ENCODE results near the gene TMEM163.
"Not testable (repeated sequence)": the region's sequence is repeated elsewhere in the genome, so short reads cannot be mapped to it uniquely, and the experiment has no call there.

Gene TMEM163

DNA sequence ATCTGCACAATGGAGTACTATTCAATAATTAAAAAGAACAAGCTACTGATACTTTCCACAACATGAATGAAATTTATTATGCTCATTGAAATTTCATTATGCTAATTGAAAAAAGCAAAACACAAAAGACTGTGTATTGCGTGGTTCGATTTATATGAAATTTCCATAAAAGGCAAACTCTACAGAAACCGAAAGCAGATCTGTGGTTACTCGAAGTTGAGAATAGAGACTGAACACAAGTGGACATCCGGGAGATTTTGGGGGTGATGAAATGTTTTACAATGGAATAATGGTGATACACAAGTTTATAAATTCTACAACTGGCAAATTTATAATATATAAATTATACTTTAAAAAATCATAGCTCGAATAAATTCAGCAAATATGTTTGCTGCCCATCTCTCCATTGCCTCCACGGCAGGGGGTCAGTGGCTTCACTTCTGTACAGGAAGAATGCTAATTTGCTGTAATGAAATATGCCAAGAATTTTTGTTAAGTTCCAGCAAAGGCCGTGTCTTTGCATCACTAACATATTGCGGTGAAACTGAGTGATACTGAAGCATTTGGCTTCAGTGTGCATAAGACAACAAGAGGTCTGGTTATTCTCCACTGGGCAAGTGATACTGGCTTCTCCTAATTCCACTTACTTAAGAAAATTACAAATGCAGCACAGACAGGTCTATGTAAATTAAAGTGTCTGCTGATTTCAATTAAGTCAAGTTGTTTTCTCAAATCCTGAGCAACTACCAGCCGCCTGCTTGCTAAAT, 96.7 kb downstream of the TMEM163 start:
- Histone ChIP-seq H3K27me3 (replicated peaks) (no peaks in the 10 kb centered on the region), H3K27ac (no peak overlapping the region), H3K36me3 (replicated peaks) (no peaks in the 10 kb centered on the region), H3K4me3 (ENCODE audit: low read depth, low read length) (no peak overlapping the region)
- DNase-seq = no peak
- TF ChIP-seq CTCF (IDR thresholded peaks at IDR 0.05; ENCODE audit: low read depth, low read length, missing control alignments) = no peak
- in situ Hi-C loops (cut with HindIII; ENCODE audit: low pct_ligation_motif_present, low sequenced_read_pairs) = no loop called here

DNA sequence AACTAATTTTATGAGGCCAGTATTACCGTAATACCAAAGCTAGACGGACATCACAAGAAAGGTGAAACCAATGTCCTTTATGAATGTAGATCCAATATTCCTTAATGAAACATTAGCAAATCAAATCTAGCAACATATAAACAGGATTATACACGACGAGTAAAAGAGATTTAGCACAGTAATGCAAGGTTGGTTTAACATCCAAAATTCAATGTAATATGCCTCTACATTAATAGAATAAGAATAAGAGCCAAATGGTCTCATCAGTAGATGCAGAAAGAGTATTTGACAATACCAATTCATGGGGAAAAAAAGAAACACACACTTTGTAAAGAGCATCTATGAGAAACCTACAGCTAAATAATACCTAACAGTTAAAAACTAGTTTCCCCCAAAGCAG, 99.5 kb downstream of the TMEM163 start:
- H3K27ac ChIP-seq = no peak overlapping the region
- no peak for DNase-seq
- H3K4me3 ChIP-seq (ENCODE audit: low read depth, low read length) = no peak overlapping the region
- TF ChIP-seq CTCF (IDR thresholded peaks at IDR 0.05; ENCODE audit: low read depth, low read length, missing control alignments) = no peak
- no peaks in the 10 kb centered on the region for H3K27me3 ChIP-seq (replicated peaks)
- in situ Hi-C loops (cut with HindIII; ENCODE audit: low pct_ligation_motif_present, low sequenced_read_pairs) = no loop called here
- H3K36me3 ChIP-seq (replicated peaks) = no peaks in the 10 kb centered on the region

GRCh38 chr2:134615480-134615879, 103.3 kb downstream of the TMEM163 start:
- H3K27ac ChIP-seq; DNase-seq; in situ Hi-C loops (cut with HindIII; ENCODE audit: low pct_ligation_motif_present, low sequenced_read_pairs); H3K4me3 ChIP-seq (ENCODE audit: low read depth, low read length); H3K36me3 ChIP-seq (replicated peaks); H3K27me3 ChIP-seq (replicated peaks): not testable (repeated sequence)

GRCh38 chr2:134611316-134611715, 107.5 kb downstream of the TMEM163 start:
- DNase-seq = no peak
- in situ Hi-C loops (cut with HindIII; ENCODE audit: low pct_ligation_motif_present, low sequenced_read_pairs) = no loop called here
- no peak for TF ChIP-seq CTCF (IDR thresholded peaks at IDR 0.05; ENCODE audit: low read depth, low read length, missing control alignments)
- H3K27ac ChIP-seq = no peak overlapping the region
- H3K27me3 ChIP-seq (replicated peaks) = no peaks in the 10 kb centered on the region
- no peak overlapping the region for H3K4me3 ChIP-seq (ENCODE audit: low read depth, low read length)
- H3K36me3 ChIP-seq (replicated peaks) = no peaks in the 10 kb centered on the region

DNA sequence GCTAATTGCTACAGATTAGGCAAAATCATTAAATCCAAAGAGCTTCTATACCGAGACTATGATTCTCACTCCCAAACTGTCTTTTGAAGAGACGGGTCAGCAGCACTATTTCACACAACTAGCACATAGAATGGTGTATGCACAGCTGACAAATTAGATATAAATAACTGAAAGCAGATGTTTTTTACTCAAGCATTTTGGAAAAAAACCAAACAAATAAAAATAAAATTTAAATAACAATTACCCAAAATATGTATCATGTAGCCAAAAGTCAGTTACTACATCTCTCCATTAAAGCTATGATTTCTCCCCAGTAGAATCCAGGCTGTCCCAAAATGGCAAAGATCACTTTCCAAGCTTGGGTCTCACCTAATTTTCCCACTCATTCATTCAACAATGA, 107.9 kb downstream of the TMEM163 start:
- H3K36me3 ChIP-seq (replicated peaks) = no peaks in the 10 kb centered on the region
- no peak for DNase-seq
- H3K27me3 ChIP-seq (replicated peaks) = no peaks in the 10 kb centered on the region
- no peak for TF ChIP-seq CTCF (IDR thresholded peaks at IDR 0.05; ENCODE audit: low read depth, low read length, missing control alignments)
- no peak overlapping the region for H3K4me3 ChIP-seq (ENCODE audit: low read depth, low read length)
- in situ Hi-C loops (cut with HindIII; ENCODE audit: low pct_ligation_motif_present, low sequenced_read_pairs) = no loop called here
- no peak overlapping the region for H3K27ac ChIP-seq

- in situ Hi-C loops (cut with HindIII; ENCODE audit: low pct_ligation_motif_present, low sequenced_read_pairs) = no loop called here
These were observed 108.8 kb downstream of the TMEM163 start for GRCh38 chr2:134609924-134610513.

More at GRCh38 chr2:134609924-134610513, 108.8 kb downstream of the TMEM163 start:
- Histone ChIP-seq H3K4me3 (ENCODE audit: low read depth, low read length) (no peak overlapping the region), H3K27me3 (replicated peaks) (no peaks in the 10 kb centered on the region), H3K36me3 (replicated peaks) (no peaks in the 10 kb centered on the region), H3K27ac (no peak overlapping the region)
- TF ChIP-seq CTCF (IDR thresholded peaks at IDR 0.05; ENCODE audit: low read depth, low read length, missing control alignments) = no peak
- DNase-seq = no peak

Measured in brain microvascular endothelial cell (primary cell).